DND-41 (cell line): Measurements from ENCODE around the gene PARD6G.

ENCODE experiments used
- CTCF ChIP-seq: IDR thresholded peaks from 2 replicates; pipeline ENCODE4 v1.5.1; 2012; ENCODE audit warnings: borderline replicate concordance, low read length, moderate library complexity, mild to moderate bottlenecking; ENCODE audit not compliant: poor library complexity, severe bottlenecking; ENCODE audit errors: extremely low read depth
- EZH2 ChIP-seq: IDR thresholded peaks from 3 replicates; pipeline ENCODE4 v1.6.1; 2012; ENCODE audit warnings: borderline replicate concordance, low read depth, mild to moderate bottlenecking, moderate library complexity, low read length, inconsistent platforms; ENCODE audit not compliant: severe bottlenecking

- TF ChIP-seq EZH2 (no peak), CTCF (no peak)
These were observed 64.5 kb downstream of the PARD6G start for GRCh38 chr18:80182855-80183254.
